ENCODE measurements around the gene AKAP8L.

AKAP8L gene

DNA sequence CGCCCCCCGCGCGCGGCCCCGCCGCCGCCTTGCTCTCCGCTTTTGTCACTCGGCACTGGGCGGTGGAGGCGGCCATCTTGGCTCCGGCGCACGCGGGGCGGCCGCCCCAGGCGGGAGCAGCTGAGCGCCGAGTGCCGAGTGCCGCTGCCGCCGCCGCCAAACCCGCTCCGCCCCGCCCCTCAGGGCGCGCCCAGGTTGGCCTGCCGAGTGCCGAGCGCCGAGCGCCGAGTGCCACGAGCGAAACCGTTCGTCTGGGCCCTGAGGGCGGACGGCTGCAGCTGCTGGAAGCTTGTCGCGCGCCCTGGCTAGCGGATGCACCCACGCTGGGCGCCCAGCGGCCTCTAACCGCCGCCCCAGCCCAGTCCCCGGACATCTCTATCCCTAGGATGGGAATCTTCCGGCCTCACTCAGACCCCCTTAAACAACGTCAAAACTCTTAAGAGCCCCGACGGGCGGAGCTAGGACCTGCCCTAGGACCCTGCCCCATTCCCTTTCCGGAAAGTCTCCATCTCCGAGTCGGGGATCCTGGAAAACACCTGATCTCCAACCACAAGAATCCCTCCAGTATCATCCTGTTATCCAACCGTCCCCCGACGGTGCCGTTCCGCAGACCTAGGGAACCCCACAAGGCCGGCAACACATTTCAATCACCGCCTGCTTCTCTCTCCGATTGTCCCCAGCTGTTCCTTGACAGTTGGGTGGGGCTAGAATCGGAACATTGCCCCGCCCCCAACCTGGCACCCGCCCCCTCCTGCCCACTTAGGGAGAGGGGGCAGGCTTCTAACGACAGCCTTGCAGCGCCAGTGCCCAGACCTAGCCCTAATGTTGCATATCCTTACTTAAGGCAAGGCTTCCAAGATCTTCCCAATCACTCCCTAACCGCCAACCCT, 14.1 kb upstream of the AKAP8L start:
- peak; percentile 91 for DNase-seq

DNA sequence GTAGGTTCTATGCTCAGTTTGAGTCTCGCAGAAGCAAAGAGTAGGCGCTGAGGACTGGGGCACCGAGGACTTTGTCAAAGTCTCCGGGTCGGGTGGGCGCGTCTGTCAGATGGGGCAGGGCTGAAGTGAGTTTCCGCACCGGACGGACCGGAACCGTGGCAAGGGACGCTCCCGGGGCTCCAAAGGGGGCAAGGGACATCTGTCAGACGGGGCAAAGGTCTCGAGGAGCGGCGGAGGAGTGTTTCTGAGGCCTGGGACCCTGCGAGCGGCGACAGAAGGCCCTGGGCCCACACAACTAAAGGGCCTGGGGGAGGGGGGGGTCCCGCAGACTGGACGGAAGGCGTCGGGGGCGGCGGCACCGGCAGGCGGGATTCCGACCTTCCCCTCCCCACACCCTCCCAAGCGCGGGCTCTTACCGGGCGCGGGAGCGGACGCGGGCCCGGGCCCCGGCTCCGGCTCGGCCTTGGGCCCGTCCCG, 13.3 kb upstream of the AKAP8L start:
- DNase-seq = no peak

DNA sequence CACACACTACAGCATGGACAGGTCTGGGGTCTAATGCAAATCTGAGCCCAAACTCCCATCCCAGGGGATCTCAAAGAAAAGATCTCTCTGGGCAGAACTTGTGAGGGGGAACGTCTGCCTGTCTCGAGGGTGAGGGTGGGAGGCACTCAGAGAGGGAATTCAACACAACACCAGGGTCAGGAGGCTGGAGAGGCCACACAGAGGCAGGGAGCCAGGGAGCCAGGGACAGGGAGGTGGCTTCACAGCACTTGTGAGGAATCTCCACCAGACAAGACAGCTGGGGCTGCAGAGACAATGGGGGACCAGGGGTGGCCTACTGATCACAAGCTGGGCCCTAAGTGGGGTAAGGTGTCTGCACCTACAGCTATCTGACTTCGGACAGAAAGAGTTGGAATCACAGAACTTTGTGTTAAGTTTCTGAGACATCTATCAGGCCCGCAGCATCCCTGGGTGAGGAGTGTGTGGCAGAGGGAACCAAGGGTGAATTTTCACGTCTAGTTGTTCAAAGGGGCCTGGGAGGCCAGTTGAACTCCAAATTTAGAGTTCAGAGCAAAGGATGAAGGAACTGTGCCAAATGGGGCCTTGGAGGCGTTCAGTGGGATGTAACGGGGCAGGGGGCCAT, 12.7 kb upstream of the AKAP8L start:
- no peak for DNase-seq

DNA sequence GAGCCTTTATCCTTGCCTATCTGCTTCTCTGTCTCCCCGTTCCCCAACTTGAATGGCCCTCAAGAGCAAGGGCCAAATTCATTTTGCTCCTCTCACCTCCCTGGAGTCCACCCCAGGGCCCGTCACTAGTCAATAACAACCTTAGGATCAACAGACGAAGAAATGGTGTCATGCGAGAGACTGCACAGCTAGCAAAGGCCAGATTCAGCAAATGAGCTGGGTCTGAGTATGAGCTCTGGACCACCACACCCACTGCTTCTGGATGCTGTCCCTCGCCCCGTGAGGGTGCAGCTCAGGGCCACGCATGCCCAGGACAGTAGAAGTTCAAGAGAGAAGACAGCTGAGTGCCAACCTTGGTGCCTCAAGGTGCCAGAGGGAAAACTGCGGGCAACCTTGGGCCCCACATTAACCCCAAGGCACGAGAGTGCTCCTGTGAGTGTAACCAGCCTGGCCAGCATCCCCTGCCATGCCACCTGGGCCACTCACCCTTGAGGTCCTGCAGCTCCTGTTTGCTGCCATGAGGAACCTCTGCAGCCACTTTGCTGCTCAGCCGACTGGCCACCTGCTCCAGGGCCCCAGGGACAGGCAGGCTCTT, 11.8 kb upstream of the AKAP8L start:
- no peak for DNase-seq

DNA sequence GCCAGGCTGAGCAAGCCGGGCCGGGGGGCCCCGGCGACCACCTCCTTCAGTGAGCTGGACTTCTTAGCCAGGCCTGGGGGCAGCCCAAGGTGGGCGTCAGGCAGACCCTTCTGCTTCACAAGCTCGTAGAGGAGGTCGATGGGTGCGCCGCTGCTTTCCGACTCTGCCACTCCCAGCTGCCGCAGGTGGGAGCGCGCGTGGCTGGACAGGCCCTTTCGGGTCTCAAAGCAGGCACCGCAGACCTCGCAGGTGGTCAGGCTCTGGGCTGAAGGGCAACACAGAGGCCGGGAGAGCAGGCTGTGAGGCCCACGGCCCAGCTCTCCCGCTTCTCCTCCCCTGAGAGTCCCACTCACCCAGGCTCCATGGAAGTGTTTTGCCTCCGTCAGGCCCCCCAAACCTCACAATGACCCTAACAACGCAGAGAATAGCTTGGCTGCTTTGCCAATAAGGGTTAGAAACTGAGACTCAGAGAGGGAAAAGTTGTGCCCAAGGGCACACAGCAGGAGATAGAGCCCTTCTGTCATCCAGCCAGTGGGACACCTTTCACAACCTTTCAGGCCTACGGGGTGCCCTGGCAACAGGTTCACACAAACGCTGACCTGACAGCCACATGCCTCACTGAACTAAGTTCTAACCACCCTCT, 11.2 kb upstream of the AKAP8L start:
- DNase-seq = no peak

DNA sequence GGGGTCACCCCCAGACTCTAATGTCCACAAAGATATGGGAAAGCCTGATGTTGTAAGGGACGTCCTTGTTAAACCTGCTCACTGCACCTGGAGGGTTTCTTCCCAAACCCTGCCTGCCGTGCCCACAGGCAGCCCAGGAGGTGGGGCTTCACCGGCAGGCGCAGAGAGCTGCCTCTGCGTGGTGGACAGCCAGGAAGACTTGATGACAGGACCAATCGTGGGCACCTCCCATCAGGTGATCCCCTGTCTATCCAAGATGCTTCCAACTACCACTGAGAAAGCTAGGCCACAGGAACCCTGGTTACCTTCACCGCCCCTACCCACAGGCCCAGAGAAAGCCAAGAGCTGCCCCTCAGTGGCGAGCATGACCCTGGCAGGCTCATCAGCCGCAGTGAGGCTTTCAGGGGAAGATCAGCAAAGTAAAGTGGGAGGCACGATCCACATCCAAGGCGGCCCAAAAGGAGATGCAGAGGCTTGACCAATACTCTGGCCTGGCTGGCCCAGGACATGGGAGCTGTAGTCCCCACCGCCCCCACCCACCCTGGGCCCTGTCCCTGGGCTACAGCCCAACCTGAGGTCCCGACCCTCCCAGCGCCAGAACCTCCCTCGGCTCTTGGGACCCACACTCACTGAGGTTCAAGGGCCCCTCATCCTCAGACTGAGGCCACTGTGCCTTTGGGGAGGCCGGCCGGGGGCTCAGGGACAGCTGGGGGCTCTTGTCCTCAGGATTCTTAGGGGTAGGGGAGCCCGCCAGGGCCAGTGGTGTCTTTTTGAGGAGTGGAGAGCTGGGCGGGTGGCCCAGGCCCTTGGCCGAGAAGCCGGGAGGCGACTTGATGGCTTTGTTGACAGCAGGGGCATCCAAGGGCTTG, 10.4 kb upstream of the AKAP8L start:
- DNase-seq = no peak

DNA sequence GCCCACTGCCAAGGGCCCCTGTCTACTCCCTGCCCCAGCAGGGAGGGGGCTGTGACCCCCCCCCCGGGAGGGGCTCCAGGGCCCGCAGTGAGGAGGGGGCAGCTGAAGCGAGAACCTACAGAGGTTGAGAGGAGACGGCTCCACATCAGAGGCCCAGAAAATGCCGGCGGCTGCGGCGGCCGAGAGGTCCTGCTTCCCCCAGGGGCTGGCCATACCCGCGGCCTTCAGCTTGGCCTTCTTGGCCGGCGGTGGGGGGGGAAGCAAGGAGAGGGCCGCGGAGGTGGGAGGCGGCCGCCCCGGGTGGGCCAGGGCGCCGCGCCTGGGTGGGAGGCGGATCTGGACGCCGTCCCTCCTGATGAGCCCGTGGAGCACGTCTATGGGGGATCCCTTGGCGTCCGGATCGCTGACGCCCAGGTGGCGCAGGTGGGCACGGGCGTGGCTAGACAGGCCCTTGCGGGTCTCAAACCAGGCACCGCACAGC, 9.2 kb upstream of the AKAP8L start:
- DNase-seq = no peak

DNA sequence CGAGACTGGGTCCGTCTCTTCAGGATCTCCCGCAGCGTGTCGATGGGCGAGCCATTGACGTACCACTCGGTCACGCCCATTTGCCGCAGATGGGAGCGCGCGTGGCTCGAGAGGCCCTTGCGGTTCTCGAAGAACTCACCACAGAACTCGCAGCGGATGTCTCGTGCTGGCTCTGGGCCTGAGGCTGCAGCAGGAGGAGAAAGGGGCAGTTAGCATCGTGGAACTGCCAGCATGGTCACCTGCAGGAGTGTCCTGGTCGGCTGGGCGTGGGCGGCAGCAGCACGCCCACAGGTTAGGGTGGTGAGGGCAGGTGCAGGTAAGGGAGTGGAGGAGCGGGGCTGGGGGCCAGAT, 8.5 kb upstream of the AKAP8L start:
- no peak for DNase-seq

DNA sequence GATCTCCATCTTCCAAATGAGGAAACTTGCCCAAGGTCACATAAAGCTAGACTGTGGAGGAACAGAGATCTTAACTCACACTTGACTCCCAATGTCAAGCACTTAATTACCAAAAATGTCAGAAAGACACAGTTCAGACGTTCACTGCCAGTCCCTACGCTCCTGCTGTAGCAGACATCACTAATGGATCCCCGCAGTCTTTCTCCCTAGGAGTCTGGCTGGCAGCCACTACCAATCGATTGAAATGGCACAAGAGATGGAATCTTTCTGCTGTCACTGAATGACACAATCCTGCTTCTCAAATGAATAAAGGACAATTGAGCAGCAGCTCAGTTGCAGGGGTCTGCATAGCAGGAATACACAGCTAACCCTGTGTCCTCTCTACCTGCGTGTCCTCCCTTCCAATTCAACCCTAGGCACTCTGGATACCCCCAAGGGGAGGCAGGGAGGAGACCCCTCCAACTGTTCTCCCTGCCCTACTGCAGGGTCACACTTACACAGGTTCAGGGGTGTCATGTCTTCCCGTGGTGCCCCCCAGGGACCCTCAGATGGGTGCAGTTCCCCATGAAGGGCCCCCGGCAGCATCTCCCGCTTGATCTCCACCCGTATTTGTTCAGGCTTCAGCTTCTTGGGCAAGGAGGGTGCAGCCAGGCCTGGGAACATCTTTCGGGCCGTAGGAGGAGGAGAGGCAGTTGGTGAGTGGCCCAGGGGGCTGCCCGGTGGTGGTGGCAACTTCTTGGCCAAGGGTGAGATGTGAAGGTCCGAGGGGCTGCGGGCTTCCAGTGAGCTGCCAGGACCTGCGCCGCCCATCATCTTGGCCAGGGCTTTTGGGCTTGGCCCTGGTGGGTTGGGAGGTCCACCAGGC, 7.9 kb upstream of the AKAP8L start:
- DNase-seq = no peak

DNA sequence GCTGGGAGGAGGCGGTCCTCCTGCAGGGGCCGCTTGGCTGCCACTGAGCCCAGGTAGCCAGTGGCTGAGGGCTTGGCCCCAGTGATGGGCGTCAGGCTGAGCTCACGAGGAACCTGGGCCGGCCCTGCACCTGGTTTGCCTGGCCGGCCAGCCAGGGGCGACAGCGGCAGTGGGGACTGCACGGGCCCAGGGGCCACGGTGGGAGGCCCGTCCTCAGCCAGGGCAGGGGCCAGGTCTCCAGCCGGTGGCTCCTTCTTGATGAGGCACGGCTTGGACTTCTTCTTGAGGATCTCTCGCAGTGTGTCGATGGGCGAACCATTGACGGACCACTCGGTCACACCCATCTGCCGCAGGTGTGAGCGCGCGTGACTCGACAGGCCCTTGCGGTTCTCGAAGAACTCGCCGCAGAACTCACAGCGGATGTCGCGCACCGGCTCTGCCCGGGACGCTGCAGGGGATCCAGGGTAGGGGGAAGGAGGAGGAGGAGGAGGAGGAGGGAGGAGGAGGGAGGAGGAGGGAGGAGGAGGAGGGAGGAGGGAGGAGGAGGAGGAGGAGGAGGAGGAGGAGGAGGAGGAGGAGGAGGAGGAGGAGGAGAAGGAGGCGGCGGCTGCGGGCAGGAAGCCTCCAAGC, 6.6 kb upstream of the AKAP8L start:
- no peak for DNase-seq

DNA sequence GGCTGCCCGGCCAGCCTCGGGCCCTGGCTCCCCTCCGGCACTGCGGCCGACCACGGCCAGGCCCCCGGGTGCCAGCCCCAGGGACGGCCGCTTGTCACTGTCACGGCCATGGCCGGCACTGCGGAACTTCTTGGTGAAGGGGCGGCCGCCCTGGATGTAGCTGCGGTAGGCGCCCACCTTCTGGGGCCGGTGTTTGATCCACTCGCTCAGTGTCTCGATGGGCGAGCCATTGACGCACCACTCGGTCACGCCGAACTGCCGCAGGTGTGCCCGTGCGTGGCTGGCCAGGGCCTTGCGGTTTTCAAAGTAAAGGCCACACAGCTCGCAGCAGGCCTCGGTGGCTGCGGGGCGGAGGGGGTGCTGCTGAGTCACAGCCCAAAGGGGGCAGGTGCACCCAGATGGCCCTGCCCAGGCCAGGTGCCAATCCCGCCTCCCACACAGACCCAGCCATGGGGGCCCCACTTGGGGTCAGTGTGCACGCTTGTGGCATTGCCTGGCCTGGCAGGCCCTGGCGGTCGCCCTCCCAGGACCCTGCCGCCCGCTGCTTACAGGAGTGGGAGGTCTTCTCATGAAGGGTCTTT, 6.0 kb upstream of the AKAP8L start:
- DNase-seq = no peak

DNA sequence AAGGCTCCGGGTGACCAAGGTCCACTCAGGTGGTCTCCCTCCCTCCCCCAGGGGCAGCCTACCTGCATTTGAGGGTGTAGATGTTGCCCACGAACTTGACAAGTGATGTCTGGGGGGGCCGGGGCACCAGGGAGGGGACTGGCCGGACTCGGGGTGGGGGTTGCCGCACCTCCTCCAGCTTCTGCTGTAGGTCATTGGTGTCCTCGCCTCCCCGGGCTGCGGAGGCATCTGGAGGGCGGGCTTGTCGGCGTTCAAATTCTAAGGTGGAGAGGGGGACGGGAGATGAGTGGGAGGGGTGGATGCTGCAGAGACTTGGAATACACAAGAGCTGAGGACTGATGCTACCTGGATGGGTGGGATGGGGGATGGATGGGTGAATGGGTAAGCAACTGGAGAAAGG, 5.3 kb upstream of the AKAP8L start:
- DNase-seq = no peak

DNA sequence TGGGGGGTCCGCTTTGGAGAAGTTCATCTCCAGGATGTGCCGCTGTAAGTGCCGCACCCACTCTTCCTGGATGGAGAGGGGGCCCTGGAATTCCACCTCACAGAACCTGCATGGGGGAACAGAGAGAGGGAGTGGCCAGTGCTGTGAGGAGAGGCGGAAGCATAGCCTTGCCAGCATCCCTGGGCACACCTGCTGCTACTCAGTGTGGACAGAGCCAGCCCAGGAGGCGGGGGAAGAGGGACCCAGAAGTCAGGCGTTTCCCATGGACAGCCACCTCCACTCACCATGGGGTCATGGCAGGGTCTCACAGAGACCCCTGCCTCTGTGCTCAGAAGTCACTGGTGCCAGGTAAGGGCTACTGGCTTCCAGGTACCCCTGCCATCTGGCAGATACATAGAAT, 4.3 kb upstream of the AKAP8L start:
- DNase-seq = no peak

DNA sequence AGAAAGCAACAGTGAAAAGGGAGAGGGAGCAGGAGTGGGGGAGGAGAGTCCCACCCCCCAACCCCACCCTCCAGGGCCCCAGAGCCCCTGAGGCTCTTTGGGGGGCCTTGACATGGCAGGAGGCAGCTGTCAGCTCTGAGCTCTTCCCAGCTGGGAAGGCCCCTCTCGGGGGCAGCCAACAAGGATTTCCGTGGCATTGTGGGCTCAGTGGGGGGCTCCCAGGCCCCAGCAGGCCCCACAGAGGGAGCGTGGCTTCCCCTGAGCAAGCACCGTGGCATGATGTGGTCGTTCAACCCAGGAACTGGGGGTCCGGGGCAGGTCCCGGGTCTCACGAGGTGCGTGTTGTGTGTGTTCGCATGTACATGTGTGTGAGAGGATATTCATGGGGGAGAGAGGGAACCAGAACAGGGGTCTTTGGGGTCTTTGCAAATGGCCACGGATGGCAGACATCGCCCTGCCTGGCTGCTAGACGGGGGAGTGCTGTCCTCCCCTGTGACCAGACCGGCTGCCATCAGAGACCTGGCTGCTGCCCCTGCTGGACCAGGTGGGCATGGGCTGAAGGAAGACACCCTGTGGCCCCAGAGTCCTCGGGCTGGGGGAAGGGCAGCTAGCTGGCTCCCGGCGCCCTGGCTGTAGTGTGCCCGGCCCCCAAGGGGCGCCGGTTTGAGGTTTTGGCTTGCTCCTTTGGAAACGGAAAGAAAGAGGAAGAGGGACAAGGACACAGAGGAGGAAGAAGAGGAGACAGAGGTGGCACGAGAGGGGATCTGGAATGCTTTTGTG, 3.7 kb upstream of the AKAP8L start:
- DNase-seq = no peak

DNA sequence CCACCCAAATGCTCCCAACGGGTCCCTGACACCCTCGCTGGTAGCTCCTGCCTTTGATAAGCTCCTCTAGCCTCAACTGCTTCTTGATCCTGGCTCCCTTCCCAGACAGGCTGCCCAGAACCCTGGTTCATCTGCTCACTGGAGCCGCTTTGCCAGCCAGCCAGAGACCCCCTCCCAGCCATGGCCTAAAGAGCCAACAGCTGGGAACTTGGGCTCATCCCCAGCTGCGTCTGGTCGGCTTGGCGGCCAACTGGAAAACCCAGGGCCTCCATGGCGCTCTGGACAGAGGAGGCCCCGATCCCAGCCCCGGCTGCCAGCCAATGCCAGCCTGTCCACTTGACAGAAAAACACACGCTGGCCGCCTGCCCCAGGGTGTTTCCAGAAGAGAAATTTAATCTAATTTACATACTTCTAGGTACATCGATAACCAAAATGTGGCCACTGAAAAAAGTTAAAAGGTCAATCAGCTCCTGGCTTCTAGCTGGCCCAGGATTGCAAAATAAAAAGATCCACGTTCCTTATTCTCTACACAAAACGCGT, 3.0 kb upstream of the AKAP8L start:
- DNase-seq = no peak

DNA sequence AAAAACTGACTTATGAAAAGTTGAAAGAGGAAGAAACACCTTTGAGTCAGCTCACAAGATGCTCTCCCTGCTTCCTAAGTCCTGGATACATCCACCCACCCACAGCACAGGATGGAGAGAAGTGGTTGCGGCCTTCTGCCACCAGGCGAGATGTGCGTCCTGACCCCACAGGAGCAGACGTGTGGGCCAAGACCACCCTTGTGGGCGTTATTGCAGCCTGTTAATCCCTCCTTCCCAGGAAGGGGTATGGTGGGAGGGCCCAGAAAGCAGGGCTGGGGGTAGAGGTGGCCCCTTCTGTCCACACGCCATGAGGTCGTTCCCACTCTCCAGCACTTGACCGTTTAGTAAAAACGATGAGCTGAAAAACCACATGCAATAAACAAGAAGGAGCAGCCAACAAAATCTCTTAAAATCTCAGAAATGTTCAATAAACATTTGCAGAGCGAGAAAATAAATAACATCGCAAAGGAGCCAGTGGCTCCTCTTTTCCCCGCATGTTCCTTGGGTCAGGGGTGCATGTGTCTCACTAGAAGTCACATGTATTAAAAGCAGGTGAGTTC, 2.4 kb upstream of the AKAP8L start:
- no peak for DNase-seq

DNA sequence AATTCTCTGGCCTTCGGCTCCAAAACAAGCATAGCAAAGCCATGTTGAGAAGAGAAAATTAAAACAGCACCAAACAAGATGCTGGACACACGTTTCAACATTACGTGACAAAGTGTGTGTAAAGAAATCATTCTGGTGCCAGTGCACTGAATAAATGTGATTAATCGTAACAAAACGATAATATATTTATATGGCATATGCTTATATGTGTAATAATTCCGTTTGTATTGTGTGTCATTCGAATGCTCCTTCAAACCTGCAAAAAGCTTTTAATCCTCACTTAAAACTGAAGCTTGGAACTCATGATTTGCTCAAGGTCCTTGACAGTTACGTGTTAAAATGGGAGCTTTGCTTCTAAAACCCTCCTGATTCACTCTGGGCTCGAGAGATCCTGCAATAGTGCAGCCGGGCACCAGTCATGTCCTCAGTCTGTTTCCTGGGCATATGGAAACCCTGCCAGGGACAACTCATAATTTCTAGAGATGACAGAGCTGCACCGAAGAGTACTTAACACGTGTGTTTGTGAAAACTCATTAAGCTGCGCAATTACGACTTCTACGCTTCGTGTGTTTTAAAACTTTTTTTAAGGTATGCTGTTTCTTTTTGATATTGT, 731 bp upstream of the AKAP8L start:
- DNase-seq = no peak

DNA sequence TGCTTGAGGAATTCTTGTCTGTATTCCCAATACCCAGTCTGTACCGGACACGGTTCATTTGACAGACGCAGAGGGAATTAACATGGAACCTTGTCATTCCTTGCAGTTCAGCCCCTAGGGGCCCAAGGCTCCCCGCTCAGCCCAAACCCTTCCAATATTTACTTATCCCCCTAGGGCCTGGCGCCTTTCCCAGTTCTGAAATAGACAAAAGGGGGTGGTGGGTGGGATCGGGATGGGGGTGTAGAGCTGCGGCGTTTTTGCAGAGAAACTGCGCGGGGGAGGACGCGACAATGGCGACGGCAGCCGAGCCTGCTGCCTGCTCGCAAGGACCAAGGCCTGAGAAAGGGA, 583 bp downstream of the AKAP8L start:
- peak; percentile 75 for DNase-seq

DNA sequence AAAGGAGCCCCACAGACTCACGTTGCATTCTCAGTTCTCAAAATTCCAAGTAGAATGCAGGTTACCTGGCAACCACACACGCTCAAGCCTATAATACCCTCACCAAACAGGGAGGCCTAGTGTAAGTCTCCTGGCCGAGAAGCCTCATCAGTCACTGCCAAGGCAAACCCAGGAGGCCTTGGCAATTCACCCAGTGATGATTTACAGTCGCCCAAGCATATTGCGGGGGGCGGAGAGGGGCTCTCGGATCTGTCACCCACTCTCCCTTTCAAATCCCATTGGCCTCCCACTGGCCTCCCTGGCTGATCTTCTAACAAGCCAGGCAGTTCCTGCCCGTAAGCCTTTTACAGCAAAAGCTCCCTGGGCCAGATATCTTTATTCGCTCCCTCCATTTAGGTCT, 1.1 kb downstream of the AKAP8L start:
- DNase-seq = peak; percentile 30

Measured in NCI-H345 (cell line).